HG03460 (cell line): ENCODE measurements around the gene CD3G.
"Not testable (repeated sequence)": the region's sequence is repeated elsewhere in the genome, so short reads cannot be mapped to it uniquely, and the experiment has no call there.

Experiments used
- ATAC-seq: cut with Tn5 transposase; IDR thresholded peaks from one replicate; pipeline ENCODE4 v1.9.1; 2021; ENCODE audit not compliant: unreplicated experiment

Gene CD3G

GRCh38 chr11:118343981-118344515, at the start of gene CD3G:
Gene CD3G (plus strand): TSS chr11:118344344. CDS start chr11:118344424, 80 bp downstream.
- ATAC-seq, result no peak

GRCh38 chr11:118295199-118295598, 48.9 kb upstream of the CD3G start:
- ATAC-seq, result no peak

GRCh38 chr11:118295815-118296454, 48.2 kb upstream of the CD3G start:
- ATAC-seq, result no peak

GRCh38 chr11:118301600-118302195, 42.4 kb upstream of the CD3G start:
- ATAC-seq, result no peak

GRCh38 chr11:118304227-118304567, 39.9 kb upstream of the CD3G start:
- ATAC-seq, result no peak

GRCh38 chr11:118304568-118305248, 39.4 kb upstream of the CD3G start, which contains the start of gene CD3E:
Gene CD3E (plus strand): TSS chr11:118304730. CDS start chr11:118304953, 223 bp downstream.
- ATAC-seq, result no peak

- no peak for ATAC-seq
These were observed 38.4 kb upstream of the CD3G start for GRCh38 chr11:118305726-118306125.

- no peak for ATAC-seq
These were observed 37.6 kb upstream of the CD3G start for GRCh38 chr11:118306556-118306955.

- ATAC-seq, result not testable (repeated sequence)
These were observed 35.1 kb upstream of the CD3G start for GRCh38 chr11:118308995-118309528.

- ATAC-seq, result no peak
These were observed 33.9 kb upstream of the CD3G start for GRCh38 chr11:118310271-118310670.

GRCh38 chr11:118310781-118311485, 33.2 kb upstream of the CD3G start:
- no peak for ATAC-seq

- no peak for ATAC-seq
These were observed 32.6 kb upstream of the CD3G start for GRCh38 chr11:118311518-118311917.

GRCh38 chr11:118312328-118312727, 31.8 kb upstream of the CD3G start:
- ATAC-seq, result no peak

GRCh38 chr11:118313242-118313641, 30.9 kb upstream of the CD3G start:
- no peak for ATAC-seq

- no peak for ATAC-seq
These were observed 29.1 kb upstream of the CD3G start for GRCh38 chr11:118314988-118315411.

- no peak for ATAC-seq
These were observed 26.0 kb upstream of the CD3G start for GRCh38 chr11:118318124-118318523.

GRCh38 chr11:118318581-118319336, 25.4 kb upstream of the CD3G start:
- ATAC-seq, result no peak

GRCh38 chr11:118319337-118319707, 24.8 kb upstream of the CD3G start:
- no peak for ATAC-seq

GRCh38 chr11:118320515-118320914, 23.6 kb upstream of the CD3G start:
- no peak for ATAC-seq

GRCh38 chr11:118321386-118322082, 22.6 kb upstream of the CD3G start:
- ATAC-seq, result no peak
